DOHH2 (cell line): ENCODE measurements around the gene STXBP3.
"Not testable (repeated sequence)": the region's sequence is repeated elsewhere in the genome, so short reads cannot be mapped to it uniquely, and the experiment has no call there.

Source experiments
- EZH2phosphoT487 ChIP-seq: fragments of 200-600 bp; sonication (generic); IDR thresholded peaks from 2 replicates; pipeline ENCODE4 v1.6.1; 2017; ENCODE audit warnings: borderline replicate concordance, mild to moderate bottlenecking, antibody characterized with exemption, low read length, moderate library complexity, mixed read lengths
- TF ChIP-seq, protein P1 (sequence below): fragments of 200-600 bp; sonication (generic); IDR thresholded peaks from one replicate; pipeline ENCODE4 v1.5.1; 2014; ENCODE audit warnings: antibody characterized with exemption, mild to moderate bottlenecking, low read depth, low read length; ENCODE audit not compliant: poor library complexity, severe bottlenecking

- TF ChIP-seq, protein P1, sequence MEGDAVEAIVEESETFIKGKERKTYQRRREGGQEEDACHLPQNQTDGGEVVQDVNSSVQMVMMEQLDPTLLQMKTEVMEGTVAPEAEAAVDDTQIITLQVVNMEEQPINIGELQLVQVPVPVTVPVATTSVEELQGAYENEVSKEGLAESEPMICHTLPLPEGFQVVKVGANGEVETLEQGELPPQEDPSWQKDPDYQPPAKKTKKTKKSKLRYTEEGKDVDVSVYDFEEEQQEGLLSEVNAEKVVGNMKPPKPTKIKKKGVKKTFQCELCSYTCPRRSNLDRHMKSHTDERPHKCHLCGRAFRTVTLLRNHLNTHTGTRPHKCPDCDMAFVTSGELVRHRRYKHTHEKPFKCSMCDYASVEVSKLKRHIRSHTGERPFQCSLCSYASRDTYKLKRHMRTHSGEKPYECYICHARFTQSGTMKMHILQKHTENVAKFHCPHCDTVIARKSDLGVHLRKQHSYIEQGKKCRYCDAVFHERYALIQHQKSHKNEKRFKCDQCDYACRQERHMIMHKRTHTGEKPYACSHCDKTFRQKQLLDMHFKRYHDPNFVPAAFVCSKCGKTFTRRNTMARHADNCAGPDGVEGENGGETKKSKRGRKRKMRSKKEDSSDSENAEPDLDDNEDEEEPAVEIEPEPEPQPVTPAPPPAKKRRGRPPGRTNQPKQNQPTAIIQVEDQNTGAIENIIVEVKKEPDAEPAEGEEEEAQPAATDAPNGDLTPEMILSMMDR = not testable (repeated sequence)
- not testable (repeated sequence) for TF ChIP-seq EZH2phosphoT487
Measured at GRCh38 chr1:108781575-108781944, 35.1 kb downstream of the STXBP3 start.
